Chondrocyte (in vitro differentiated cells): Measurements from ENCODE around the gene NSUN6. TPM values are rescaled to one million over a fixed set of nuclear protein-coding genes. Genes with fewer than 3 reads are reported as not detected.

ENCODE experiments used
- DNase-seq: peaks from one replicate; pipeline ENCODE4 v3.0.0; 2021; ENCODE audit warnings: mixed read lengths, low spot score
- H3K27ac Mint-ChIP-seq: one replicate; pipeline ENCODE4 v1.8.0; 2021; ENCODE audit warnings: mild to moderate bottlenecking, moderate library complexity, mixed read lengths; ENCODE audit not compliant: unreplicated experiment
- H3K27me3 Mint-ChIP-seq: 2 replicates; pipeline ENCODE4 v1.8.0; 2021; ENCODE audit warnings: low read depth, mixed read lengths
- H3K36me3 Mint-ChIP-seq: 2 replicates; pipeline ENCODE4 v1.8.0; 2021; ENCODE audit warnings: low read depth, mixed read lengths
- H3K4me1 Mint-ChIP-seq: 2 replicates; pipeline ENCODE4 v1.8.0; 2021; ENCODE audit warnings: low read depth, mild to moderate bottlenecking, mixed read lengths
- H3K4me3 Mint-ChIP-seq: one replicate; pipeline ENCODE4 v1.8.0; 2021; ENCODE audit warnings: mild to moderate bottlenecking, moderate library complexity, mixed read lengths; ENCODE audit not compliant: unreplicated experiment
- H3K9me3 Mint-ChIP-seq: 2 replicates; pipeline ENCODE4 v1.8.0; 2021; ENCODE audit warnings: low read depth, mixed read lengths
- total RNA-seq: library from RNA; stranded (reverse); gene quantifications from 3 replicates; pipeline ENCODE4 v1.2.1, GENCODE V29; 2021
- TF ChIP-seq, protein P1 (sequence below): fragments of 200-600 bp; sonication (generic); IDR thresholded peaks from 2 replicates; pipeline ENCODE4 v1.5.0; 2021; ENCODE audit warnings: antibody characterized with exemption, mild to moderate bottlenecking, moderate library complexity

NSUN6 gene
- total RNA-seq, 1 donor from 2014 or later, result 3.3 TPM

- Mint-ChIP-seq H3K4me3 (no peak overlapping the region), H3K4me1 (peaks cover 21% of the 10 kb centered on the region), H3K27ac (no peak overlapping the region), H3K27me3 (no peaks in the 10 kb centered on the region), H3K36me3 (peaks cover 2% of the 10 kb centered on the region), H3K9me3 (no peaks in the 10 kb centered on the region)
- TF ChIP-seq, protein P1, sequence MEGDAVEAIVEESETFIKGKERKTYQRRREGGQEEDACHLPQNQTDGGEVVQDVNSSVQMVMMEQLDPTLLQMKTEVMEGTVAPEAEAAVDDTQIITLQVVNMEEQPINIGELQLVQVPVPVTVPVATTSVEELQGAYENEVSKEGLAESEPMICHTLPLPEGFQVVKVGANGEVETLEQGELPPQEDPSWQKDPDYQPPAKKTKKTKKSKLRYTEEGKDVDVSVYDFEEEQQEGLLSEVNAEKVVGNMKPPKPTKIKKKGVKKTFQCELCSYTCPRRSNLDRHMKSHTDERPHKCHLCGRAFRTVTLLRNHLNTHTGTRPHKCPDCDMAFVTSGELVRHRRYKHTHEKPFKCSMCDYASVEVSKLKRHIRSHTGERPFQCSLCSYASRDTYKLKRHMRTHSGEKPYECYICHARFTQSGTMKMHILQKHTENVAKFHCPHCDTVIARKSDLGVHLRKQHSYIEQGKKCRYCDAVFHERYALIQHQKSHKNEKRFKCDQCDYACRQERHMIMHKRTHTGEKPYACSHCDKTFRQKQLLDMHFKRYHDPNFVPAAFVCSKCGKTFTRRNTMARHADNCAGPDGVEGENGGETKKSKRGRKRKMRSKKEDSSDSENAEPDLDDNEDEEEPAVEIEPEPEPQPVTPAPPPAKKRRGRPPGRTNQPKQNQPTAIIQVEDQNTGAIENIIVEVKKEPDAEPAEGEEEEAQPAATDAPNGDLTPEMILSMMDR, result no peak
- DNase-seq, result no peak
These were observed 32.0 kb upstream of the NSUN6 start for GRCh38 chr10:18683427-18683826.

- TF ChIP-seq, protein P1, result no peak
- Mint-ChIP-seq H3K27ac (peak overlapping the region; percentile 74), H3K4me3 (no peak overlapping the region), H3K27me3 (no peaks in the 10 kb centered on the region), H3K9me3 (no peaks in the 10 kb centered on the region), H3K36me3 (peaks cover 2% of the 10 kb centered on the region), H3K4me1 (peaks cover 21% of the 10 kb centered on the region)
- DNase-seq, result no peak
These were observed 30.6 kb upstream of the NSUN6 start for GRCh38 chr10:18681971-18682411.

- DNase-seq, result no peak
- TF ChIP-seq, protein P1, result no peak
- H3K9me3 Mint-ChIP-seq, result no peaks in the 10 kb centered on the region
- no peaks in the 10 kb centered on the region for H3K27me3 Mint-ChIP-seq
- H3K4me1 Mint-ChIP-seq, result peaks cover 21% of the 10 kb centered on the region
- peaks cover 3% of the 10 kb centered on the region for H3K36me3 Mint-ChIP-seq
- H3K4me3 Mint-ChIP-seq, result no peak overlapping the region
- H3K27ac Mint-ChIP-seq, result peak overlapping the region; percentile 74
These were observed 30.0 kb upstream of the NSUN6 start for GRCh38 chr10:18681366-18681765.

GRCh38 chr10:18680754-18681153, 29.4 kb upstream of the NSUN6 start:
- Mint-ChIP-seq H3K4me3 (no peak overlapping the region), H3K27me3 (no peaks in the 10 kb centered on the region), H3K27ac (no peak overlapping the region), H3K9me3 (no peaks in the 10 kb centered on the region), H3K4me1 (peaks cover 21% of the 10 kb centered on the region), H3K36me3 (peaks cover 3% of the 10 kb centered on the region)
- TF ChIP-seq, protein P1, result no peak
- no peak for DNase-seq

DNA sequence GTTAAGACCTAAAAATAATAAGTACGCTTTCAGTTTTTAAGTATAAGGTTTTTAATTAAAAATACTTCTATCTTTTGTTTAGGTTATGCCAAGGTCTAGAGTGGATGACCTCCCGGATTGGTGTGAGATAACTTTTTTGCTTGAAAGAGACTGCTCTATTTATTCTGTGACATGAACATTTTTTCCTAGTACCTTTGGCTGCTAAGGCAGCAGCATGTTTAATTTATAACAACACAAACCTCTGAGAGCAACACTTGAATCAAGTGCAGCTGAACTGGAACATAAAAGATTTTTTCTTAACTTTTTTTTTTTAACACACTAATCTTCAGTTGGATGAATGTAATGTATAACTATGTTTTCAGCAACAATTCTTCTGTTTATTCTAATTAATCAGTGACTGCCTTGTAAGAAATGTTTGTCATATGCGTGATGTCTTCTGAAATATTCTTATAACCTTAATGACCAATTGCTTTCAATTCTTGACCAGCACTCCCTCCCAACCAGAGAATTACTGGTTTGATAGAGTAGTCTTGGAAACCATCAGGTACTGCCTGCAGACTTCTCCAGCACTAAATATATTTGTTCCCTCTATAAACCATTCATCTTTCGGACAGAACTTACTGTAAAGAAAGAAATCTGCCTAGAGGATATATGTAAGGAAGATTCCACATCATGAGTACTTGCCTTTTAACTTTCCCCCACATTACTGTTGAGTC, 23.9 kb upstream of the NSUN6 start:
- Mint-ChIP-seq H3K4me3 (no peak overlapping the region), H3K36me3 (peaks cover 15% of the 10 kb centered on the region), H3K4me1 (no peaks in the 10 kb centered on the region), H3K27ac (no peak overlapping the region), H3K9me3 (no peaks in the 10 kb centered on the region), H3K27me3 (no peaks in the 10 kb centered on the region)
- no peak for DNase-seq
- TF ChIP-seq, protein P1, result no peak
